Prostate gland (tissue), 2 donors: Measurements from ENCODE around the gene ILKAP. TPM values are rescaled to one million over a fixed set of nuclear protein-coding genes. Genes with fewer than 3 reads are reported as not detected.

Experiments used
- DNase-seq: peaks from one replicate; pipeline ENCODE4 v3.0.0-alpha.2; 2019; ENCODE audit warnings: low spot score
- H3K27ac ChIP-seq, 2 donors: fragments of 200-600 bp; sonication (generic); 2 replicates each; pipeline ENCODE4 v1.5.1; 2017 to 2019
- H3K27me3 ChIP-seq: fragments of 200-600 bp; sonication (generic); replicated peaks from 2 replicates; pipeline ENCODE4 v1.5.1; 2019; ENCODE audit not compliant: insufficient read depth
- H3K36me3 ChIP-seq, 2 donors: fragments of 200-600 bp; sonication (generic); 1 replicate in 1 of 2; 2 replicates in 1 of 2; pipeline versions ENCODE4 v1.5.1 to v1.8.1; 2017 to 2019
- H3K4me1 ChIP-seq: fragments of 200-600 bp; sonication (generic); replicated peaks from 2 replicates; pipeline ENCODE4 v1.5.1; 2019
- H3K4me3 ChIP-seq, 2 donors: fragments of 200-600 bp; sonication (generic); 2 replicates each; pipeline ENCODE4 v1.5.1; 2017 to 2019
- H3K9me3 ChIP-seq: fragments of 200-600 bp; sonication (generic); 2 replicates; pipeline ENCODE4 v1.5.1; 2017
- POLR2A ChIP-seq: fragments of 450-650 bp; IDR thresholded peaks from one replicate; pipeline ENCODE4 v1.6.1; 2016; ENCODE audit warnings: antibody characterized with exemption, mild to moderate bottlenecking
- POLR2AphosphoS5 ChIP-seq: sonication (generic); formaldehyde crosslinking; IDR thresholded peaks from one replicate; pipeline ENCODE4 v1.6.1; 2017; ENCODE audit warnings: antibody characterized with exemption
- WGBS: methylation state at CpG from one replicate; pipeline ENCODE4 v1.1.5; 2018; 5-methylcytosine and 5-hydroxymethylcytosine counted together
- intact Hi-C: fragments of 100-400 bp; cut with DNase I; formaldehyde crosslinking; loops from one replicate; pipeline ENCODE4 v1.14.2; 2022
- total RNA-seq, 2 donors: library from RNA; depleted of rRNA; stranded (reverse); fragments of >200 nt; gene quantifications; one replicate each; pipeline ENCODE4 v1.1.0, GENCODE V29; 2016
- TF ChIP-seq, protein P1 (sequence below), 4 experiments: fragments of 200-600 bp in 2 of 4; fragments of 450-650 bp in 2 of 4; sonication (generic) in 2 of 4; IDR thresholded peaks; 1 replicate in 3 of 4; 2 replicates in 1 of 4; pipeline ENCODE4 v1.5.1; 2016 to 2019; ENCODE audit warnings: antibody characterized with exemption in 4 of 4, mild to moderate bottlenecking in 2 of 4, moderate library complexity in 2 of 4

Gene ILKAP
- total RNA-seq, 2 donors from 2014 or later: 33.6 to 41.8 TPM

DNA sequence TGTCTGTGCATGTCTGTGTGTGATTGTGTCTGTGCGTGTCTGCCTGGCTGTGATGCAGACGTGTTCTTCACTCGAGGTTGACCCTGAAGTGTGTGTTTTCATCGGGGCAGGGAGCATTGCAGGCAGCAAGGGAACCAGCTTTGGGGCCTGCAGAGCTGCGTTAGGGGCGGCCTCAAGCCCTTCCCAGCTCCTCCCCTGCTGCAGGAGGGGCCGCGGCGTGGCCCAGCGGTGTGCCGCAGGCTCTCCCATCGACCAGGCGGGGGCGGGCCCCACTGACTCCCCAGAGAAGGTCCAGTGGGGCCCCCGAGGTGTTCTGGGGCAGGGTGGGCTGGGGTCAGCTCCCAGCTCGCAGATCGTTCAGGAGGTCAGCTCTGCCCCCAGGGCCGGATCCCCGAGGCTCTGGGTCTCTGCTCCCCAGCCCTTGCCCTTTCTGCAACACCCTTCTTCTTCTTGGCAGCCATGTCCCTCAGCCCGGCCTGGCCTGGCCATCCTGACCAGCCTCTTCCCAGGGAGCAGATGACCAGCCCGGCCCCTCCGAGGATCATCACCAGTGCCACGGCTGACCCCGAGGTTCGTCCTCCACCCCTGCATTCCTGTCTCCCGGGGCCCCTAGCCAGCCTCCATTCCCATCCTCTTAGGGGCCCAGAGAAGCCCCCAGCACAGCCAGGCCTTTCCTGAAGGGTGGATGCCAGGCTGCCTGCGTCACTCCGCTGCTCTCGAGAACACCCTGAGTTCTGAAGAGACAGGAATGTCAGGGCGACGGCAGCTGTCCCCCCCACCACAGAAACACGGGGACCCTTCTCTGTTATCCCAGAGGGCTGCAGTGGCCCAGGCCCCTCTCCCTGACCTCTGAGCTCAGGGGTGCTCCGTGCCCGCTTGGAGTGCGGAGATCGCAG lies 76.1 kb downstream of the ILKAP start:
- WGBS: 41% methylated on average over 36 of the region's 36 CpGs
- Histone ChIP-seq H3K9me3 (no peaks in the 10 kb centered on the region), H3K27me3 (no peaks in the 10 kb centered on the region), H3K36me3 (no peaks in the 10 kb centered on the region), H3K4me1 (no peaks in the 10 kb centered on the region), H3K4me3 (no peak overlapping the region), H3K27ac (no peak overlapping the region)
- intact Hi-C loops: no loop called here
- no peak for TF ChIP-seq POLR2A
- TF ChIP-seq POLR2AphosphoS5: no peak
- TF ChIP-seq, protein P1, sequence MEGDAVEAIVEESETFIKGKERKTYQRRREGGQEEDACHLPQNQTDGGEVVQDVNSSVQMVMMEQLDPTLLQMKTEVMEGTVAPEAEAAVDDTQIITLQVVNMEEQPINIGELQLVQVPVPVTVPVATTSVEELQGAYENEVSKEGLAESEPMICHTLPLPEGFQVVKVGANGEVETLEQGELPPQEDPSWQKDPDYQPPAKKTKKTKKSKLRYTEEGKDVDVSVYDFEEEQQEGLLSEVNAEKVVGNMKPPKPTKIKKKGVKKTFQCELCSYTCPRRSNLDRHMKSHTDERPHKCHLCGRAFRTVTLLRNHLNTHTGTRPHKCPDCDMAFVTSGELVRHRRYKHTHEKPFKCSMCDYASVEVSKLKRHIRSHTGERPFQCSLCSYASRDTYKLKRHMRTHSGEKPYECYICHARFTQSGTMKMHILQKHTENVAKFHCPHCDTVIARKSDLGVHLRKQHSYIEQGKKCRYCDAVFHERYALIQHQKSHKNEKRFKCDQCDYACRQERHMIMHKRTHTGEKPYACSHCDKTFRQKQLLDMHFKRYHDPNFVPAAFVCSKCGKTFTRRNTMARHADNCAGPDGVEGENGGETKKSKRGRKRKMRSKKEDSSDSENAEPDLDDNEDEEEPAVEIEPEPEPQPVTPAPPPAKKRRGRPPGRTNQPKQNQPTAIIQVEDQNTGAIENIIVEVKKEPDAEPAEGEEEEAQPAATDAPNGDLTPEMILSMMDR (IDR thresholded peaks at IDR 0.05): peak in 1 of 4 experiments; percentile 11
- DNase-seq: no peak

DNA sequence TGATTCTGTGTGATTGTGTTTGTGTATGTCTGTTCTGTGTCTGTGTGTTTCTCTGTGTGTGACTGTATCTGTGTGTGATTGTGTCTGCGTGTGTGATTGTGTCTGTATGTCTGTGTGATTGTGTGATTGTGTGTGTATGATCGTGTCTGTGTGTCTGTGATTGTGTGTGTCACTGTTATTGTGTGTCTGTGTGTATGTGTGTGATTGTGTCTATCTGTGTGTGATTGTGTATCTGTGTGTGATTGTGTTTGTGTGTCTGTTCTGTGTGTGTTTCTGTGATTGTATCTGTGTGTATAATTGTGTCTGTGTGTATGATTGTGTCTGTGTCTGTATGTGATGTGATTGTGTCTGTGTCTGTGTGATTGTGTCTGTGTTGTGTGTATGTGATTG lies 76.7 kb downstream of the ILKAP start:
- H3K9me3 ChIP-seq: no peaks in the 10 kb centered on the region
- intact Hi-C loops: no loop called here
- H3K4me1 ChIP-seq: no peaks in the 10 kb centered on the region
- H3K27me3 ChIP-seq: no peaks in the 10 kb centered on the region
- no peak for DNase-seq
- H3K27ac ChIP-seq: no peak overlapping the region
- TF ChIP-seq POLR2AphosphoS5: no peak
- TF ChIP-seq, protein P1 (IDR thresholded peaks at IDR 0.05): no peak
- no peak for TF ChIP-seq POLR2A
- H3K4me3 ChIP-seq: no peak overlapping the region
- H3K36me3 ChIP-seq: no peaks in the 10 kb centered on the region
- 70% methylated on average over 2 of the region's 2 CpGs for WGBS

DNA sequence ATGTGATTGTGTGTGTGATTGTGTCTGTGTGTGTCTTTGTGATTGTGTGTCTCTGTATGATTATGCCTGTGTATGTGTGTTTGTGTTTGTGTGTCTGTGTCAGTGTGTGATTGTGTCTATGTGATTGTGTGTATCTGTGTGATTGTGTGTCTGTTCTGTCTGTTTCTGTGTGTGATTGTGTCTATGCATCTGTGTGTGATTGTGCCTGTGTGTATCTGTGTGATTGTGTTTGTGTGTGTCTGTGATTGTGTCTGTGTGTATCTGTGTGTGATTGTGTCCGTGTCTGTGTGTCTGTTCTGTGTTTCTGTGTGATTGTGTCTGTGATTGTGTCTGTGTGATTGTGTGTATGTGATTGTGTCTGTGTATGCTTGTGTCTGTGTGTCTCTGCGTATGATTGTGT lies 77.2 kb downstream of the ILKAP start:
- no peak for TF ChIP-seq POLR2AphosphoS5
- TF ChIP-seq, protein P1 (IDR thresholded peaks at IDR 0.05): no peak
- no peak for TF ChIP-seq POLR2A
- Histone ChIP-seq H3K27ac (no peak overlapping the region), H3K9me3 (no peaks in the 10 kb centered on the region), H3K4me3 (no peak overlapping the region), H3K36me3 (no peaks in the 10 kb centered on the region), H3K27me3 (no peaks in the 10 kb centered on the region), H3K4me1 (no peaks in the 10 kb centered on the region)
- WGBS: 81% methylated on average over 2 of the region's 2 CpGs
- intact Hi-C loops: no loop called here
- no peak for DNase-seq

DNA sequence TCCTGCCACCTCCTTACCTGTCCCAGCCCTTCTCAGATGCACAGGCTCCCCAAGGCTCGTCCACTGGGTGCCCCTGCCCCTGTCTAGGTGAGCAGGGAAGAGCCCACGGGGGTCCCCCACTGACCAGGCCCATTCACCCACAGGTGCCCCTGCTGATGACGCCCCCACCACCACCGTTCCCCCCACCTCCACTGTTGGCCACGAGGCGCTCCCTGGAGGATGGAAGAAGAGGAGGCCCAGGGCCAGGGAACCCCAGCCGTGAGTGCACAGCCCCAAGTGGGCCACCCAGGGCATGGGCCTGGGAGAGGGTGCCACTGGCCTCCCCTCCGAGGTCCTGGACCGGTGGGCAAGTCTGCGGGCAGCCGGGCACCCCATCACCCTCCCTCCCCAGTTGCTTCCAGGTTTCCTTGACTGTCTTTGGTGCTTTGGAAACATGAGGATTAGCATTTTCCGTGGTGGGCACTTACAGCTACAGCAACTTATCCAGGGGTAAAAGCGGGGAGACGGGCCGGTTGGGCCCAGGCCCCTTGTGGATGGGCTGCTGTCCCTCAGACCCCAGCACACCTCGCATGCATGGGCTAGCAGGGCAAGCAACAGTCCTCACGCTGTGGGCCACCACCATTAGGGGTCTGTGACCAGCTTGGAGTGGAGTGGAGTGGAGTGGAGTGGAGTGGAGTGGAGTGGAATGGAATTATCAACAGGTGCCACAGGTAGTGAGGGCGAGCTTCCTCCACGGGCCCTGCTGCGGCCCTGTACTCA lies 78.2 kb downstream of the ILKAP start:
- intact Hi-C loops: no loop called here
- 86% methylated on average over 19 of the region's 20 CpGs for WGBS
- TF ChIP-seq, protein P1 (IDR thresholded peaks at IDR 0.05): no peak
- TF ChIP-seq POLR2A: no peak
- TF ChIP-seq POLR2AphosphoS5: no peak
- Histone ChIP-seq H3K4me1 (no peaks in the 10 kb centered on the region), H3K36me3 (no peaks in the 10 kb centered on the region), H3K27ac (no peak overlapping the region), H3K9me3 (no peaks in the 10 kb centered on the region), H3K4me3 (no peak overlapping the region), H3K27me3 (no peaks in the 10 kb centered on the region)
- no peak for DNase-seq
